Measurements from ENCODE around the gene ALKBH6.

ALKBH6 gene

DNA sequence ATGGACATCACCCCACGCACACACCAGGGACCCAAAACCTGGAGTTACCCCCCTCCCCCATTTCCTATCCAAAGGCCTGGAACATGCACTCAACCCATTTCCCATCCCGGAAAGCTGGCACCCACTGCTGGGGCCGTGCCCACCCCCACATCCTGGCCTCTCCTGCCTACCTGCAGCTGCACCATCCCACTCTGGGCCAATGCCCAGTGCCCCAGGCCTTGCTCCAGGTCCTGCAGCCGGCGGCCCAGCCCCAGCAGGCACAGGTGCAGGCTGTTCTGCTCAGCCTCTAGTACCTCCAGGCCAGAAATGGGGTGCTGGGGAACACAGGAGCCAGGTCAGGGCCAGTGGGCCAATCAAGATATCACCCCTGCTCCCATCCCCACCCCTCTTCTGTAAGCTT is 7.1 kb downstream of the ALKBH6 start:
- no peak for TF ChIP-seq HDGF (IDR thresholded peaks at IDR 0.05; ENCODE audit: borderline replicate concordance)
- TF ChIP-seq, protein P1, sequence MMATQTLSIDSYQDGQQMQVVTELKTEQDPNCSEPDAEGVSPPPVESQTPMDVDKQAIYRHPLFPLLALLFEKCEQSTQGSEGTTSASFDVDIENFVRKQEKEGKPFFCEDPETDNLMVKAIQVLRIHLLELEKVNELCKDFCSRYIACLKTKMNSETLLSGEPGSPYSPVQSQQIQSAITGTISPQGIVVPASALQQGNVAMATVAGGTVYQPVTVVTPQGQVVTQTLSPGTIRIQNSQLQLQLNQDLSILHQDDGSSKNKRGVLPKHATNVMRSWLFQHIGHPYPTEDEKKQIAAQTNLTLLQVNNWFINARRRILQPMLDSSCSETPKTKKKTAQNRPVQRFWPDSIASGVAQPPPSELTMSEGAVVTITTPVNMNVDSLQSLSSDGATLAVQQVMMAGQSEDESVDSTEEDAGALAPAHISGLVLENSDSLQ (IDR thresholded peaks at IDR 0.05) = no peak
- CTCF ChIA-PET = no interaction called here
- no peak for DNase-seq (ENCODE audit: extremely low spot score)
- POLR2A ChIA-PET = no interaction called here

DNA sequence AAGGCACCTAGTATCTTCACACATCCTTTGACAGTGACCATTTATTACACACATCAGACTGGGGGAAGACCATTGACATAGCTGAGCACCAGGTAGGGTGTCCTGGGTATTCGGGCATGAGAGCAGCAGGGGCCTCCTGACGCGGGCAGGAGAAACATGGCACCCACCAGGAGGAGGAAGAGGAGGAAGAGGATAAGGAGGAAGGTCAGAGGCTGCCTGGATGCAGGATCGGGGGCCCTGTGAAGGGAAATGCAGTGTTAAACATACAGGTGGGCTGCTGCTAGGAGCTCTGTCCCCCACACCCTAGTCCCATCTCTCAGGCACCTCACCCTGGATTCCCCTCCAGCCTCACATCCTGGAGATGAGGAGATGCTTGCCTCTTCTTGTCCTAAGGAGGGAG is 10.7 kb downstream of the ALKBH6 start:
- DNase-seq (ENCODE audit: extremely low spot score) = no peak
- ChIA-PET CTCF (no interaction called here), POLR2A (interaction anchor here (1.8 kb wide), 1 partner anchor 11 kb away, joined by 6 read pairs; the partner anchor contains the start of gene ALKBH6)
- TF ChIP-seq SP1 (IDR thresholded peaks at IDR 0.05) (no peak), ZNF384 (IDR thresholded peaks at IDR 0.05) (no peak), FOXK2 (IDR thresholded peaks at IDR 0.05) (no peak), BHLHE40 (IDR thresholded peaks at IDR 0.05; ENCODE audit: borderline replicate concordance) (no peak), ARNT (IDR thresholded peaks at IDR 0.05) (no peak), ELF4 (IDR thresholded peaks at IDR 0.05) (no peak)

DNA sequence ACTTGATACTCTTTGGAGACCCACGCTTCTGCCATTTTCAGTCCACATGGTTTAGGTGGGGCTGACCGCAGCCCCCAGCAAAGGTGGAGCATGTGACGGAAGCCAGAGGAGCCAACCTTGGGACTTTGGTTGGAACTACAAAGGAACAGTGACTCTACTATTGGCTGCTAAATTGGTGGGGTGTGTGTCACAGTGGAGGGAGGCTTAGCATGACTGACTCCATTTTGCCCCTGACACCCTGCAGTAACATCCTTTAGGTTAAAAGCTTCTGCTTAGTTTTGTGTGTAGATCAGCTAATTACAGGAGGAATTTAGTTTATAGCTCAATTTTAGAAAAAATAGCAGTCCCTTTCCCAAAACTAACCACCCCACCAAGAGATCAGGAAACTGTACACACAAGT is 12.4 kb downstream of the ALKBH6 start:
- POLR2A ChIA-PET = no interaction called here
- TF ChIP-seq LEF1 (IDR thresholded peaks at IDR 0.05; ENCODE audit: borderline replicate concordance) (no peak), FOXA1 (IDR thresholded peaks at IDR 0.05) (no peak), SUZ12 (IDR thresholded peaks at IDR 0.05) (no peak), L3MBTL2 (conservative IDR thresholded peaks at IDR 0.05) (no peak), NFRKB (IDR thresholded peaks at IDR 0.05) (no peak), FOXM1 (IDR thresholded peaks at IDR 0.05; ENCODE audit: borderline replicate concordance) (no peak), TARDBP (IDR thresholded peaks at IDR 0.05) (no peak), BHLHE40 (IDR thresholded peaks at IDR 0.05; ENCODE audit: borderline replicate concordance) (no peak), HDGF (IDR thresholded peaks at IDR 0.05; ENCODE audit: borderline replicate concordance) (no peak), ZNF384 (IDR thresholded peaks at IDR 0.05) (no peak), CTBP1 (IDR thresholded peaks at IDR 0.05; ENCODE audit: borderline replicate concordance) (no peak), ARNT (IDR thresholded peaks at IDR 0.05) (no peak), SP1 (IDR thresholded peaks at IDR 0.05) (no peak), FOXK2 (IDR thresholded peaks at IDR 0.05) (no peak), ELF4 (IDR thresholded peaks at IDR 0.05) (no peak)
- TF ChIP-seq, protein P1 (IDR thresholded peaks at IDR 0.05) = no peak
- CTCF ChIA-PET = no interaction called here
- DNase-seq (ENCODE audit: extremely low spot score) = no peak

DNA sequence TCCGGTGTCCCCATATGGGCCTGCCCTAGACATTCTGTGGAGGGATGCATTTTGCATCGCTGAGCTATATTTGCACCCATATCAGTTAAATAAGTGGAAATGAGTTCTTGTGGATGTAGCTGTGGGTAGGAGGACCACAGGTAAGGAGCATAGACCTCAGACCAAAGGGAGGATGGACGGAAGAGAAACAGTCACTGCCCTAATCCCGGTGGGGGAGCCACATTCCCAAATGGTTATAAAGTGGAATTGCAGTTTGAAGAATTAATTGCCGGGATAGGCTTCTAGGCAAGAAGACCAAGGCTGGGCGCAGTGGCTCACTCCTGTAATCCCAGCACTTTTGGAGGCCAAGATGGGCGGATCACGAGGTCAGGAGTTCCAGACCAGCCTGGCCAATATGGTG is 17.2 kb downstream of the ALKBH6 start:
- DNase-seq (ENCODE audit: extremely low spot score) = no peak
- TF ChIP-seq ELF4 (IDR thresholded peaks at IDR 0.05) (no peak), LEF1 (IDR thresholded peaks at IDR 0.05; ENCODE audit: borderline replicate concordance) (no peak), NFRKB (IDR thresholded peaks at IDR 0.05) (no peak), TARDBP (IDR thresholded peaks at IDR 0.05) (no peak)
- ChIA-PET POLR2A (interaction anchor here (0.9 to 1.9 kb wide), 4 partner anchors 12 to 118 kb away, joined by 3 to 7 read pairs (median 4); partner anchors contain the start of genes ALKBH6, POLR2I, SYNE4 and TBCB), CTCF (interaction anchor here (0.6 kb wide), 1 partner anchor 299 kb away, joined by 5 read pairs; no protein-coding TSS in a partner anchor)

DNA sequence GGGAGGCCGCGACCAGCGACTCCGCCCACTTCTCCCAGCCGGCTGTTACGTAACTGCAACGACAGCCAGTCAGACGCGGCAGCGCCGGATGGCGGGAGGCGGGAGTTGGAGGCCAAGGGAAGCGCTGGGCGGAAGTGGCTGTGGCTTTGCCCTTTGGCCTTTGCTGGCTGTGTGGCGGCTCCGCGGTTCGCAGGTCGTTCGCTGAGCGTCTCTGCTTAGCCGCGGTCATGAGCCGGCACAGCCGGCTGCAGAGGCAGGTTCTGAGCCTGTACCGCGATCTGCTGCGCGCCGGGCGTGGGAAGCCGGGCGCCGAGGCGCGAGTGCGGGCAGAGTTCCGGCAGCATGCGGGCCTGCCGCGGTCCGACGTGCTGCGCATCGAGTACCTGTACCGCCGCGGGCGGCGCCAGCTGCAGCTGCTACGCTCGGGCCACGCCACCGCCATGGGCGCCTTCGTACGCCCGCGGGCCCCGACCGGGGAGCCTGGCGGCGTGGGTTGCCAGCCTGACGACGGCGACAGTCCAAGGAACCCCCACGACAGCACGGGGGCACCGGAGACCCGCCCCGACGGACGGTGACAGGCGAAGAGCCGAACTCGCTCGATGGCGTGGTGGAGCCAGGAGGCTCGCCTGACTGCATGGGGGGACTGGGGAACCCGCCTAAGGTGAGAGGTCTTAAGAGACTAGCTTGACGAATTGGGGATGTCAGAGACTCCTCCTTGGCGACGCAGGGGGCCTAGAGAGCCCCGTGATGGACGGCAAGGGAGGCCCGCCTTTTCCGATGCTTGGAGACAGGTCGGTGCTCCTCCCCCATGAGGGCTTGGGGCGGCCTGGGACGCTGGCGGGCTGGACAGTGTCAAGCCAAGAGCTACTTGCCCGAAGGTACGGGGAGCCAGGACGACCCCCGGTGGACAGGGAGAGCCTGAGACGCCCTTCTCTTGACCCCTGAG is 18.7 kb downstream of the ALKBH6 start, which contains the start of gene SDHAF1:
SDHAF1 (plus strand) TSS at position 141 of the 946 bp plus-strand sequence; CDS start at position 228, 87 bp downstream.
- CTCF ChIA-PET = no interaction called here
- DNase-seq (ENCODE audit: extremely low spot score) = peak; percentile 95
- POLR2A ChIA-PET = interaction anchor here (1.0 to 1.9 kb wide), 4 partner anchors 8 to 58 kb away, joined by 3 to 13 read pairs (median 6); partner anchors contain the start of genes ALKBH6, SYNE4 and THAP8
- TF ChIP-seq L3MBTL2 (conservative IDR thresholded peaks at IDR 0.05) (peak; percentile 76), ARNT (IDR thresholded peaks at IDR 0.05) (no peak), ELF4 (IDR thresholded peaks at IDR 0.05) (peak; percentile 76), NFRKB (IDR thresholded peaks at IDR 0.05) (no peak), HDGF (IDR thresholded peaks at IDR 0.05; ENCODE audit: borderline replicate concordance) (0 out of 2 replicates have a peak, but pooled peaks have one; percentile 20)
- TF ChIP-seq, protein P1 (IDR thresholded peaks at IDR 0.05) = peak; percentile 83

DNA sequence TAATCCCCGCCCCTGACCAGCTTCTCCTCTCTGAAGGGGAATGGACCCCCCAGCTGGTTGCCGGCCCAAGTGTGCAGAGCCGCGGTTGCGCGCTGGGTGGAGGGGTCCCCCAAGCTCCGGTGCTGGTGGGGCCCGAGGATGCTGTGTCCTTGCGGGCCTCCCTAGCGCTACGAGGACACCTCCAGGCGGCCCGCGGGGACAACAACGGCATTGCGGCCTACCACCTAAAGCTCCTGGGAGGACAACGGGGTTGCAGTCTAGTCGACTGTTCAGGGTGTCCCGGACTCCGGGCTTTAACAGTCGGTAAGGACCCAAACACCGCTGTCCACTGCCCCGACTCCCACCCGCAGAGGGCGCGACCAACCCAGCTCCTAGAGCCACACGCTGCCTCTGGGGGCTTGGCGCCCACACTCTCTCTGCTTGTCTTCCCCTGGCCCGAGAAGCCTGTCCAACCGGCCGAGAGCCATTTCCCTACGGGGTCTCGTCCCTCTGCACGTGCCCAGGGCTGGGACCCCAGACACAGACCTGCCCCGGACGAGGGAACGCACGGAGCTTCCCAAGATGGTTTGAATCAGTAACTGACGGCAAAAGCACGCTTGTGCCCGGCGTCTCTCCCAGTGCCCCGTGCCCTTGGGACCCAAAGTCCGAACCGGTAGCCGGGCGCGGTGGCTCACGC is 20.0 kb downstream of the ALKBH6 start:
- no peak for DNase-seq (ENCODE audit: extremely low spot score)
- CTCF ChIA-PET = interaction anchor here (0.6 kb wide), 2 partner anchors 35 to 182 kb away, joined by 3 to 4 read pairs; no protein-coding TSS in a partner anchor
- TF ChIP-seq ARNT (IDR thresholded peaks at IDR 0.05) (no peak), LEF1 (IDR thresholded peaks at IDR 0.05; ENCODE audit: borderline replicate concordance) (no peak), FOXA1 (IDR thresholded peaks at IDR 0.05) (no peak), CTBP1 (IDR thresholded peaks at IDR 0.05; ENCODE audit: borderline replicate concordance) (no peak), FOXM1 (IDR thresholded peaks at IDR 0.05; ENCODE audit: borderline replicate concordance) (no peak), TARDBP (IDR thresholded peaks at IDR 0.05) (no peak), SUZ12 (IDR thresholded peaks at IDR 0.05) (no peak), HDGF (IDR thresholded peaks at IDR 0.05; ENCODE audit: borderline replicate concordance) (no peak), BHLHE40 (IDR thresholded peaks at IDR 0.05; ENCODE audit: borderline replicate concordance) (no peak), NFRKB (IDR thresholded peaks at IDR 0.05) (no peak), L3MBTL2 (conservative IDR thresholded peaks at IDR 0.05) (no peak)
- TF ChIP-seq, protein P1 (IDR thresholded peaks at IDR 0.05) = no peak
- POLR2A ChIA-PET = interaction anchor here (1.0 to 1.3 kb wide), 2 partner anchors 20 to 121 kb away, joined by 3 read pairs; partner anchors contain the start of genes ALKBH6, POLR2I and TBCB
